GM21825 (cell line): ENCODE results near the gene FBN1.

Experiments used
- ATAC-seq: cut with Tn5 transposase; IDR thresholded peaks from one replicate; pipeline ENCODE4 v1.9.1; 2021; ENCODE audit warnings: mild to moderate bottlenecking, moderate library complexity; ENCODE audit not compliant: unreplicated experiment

The FBN1 gene

GRCh38 chr15:48475600-48476395, 169.7 kb downstream of the FBN1 start:
- ATAC-seq = no peak

GRCh38 chr15:48473667-48474066, 171.8 kb downstream of the FBN1 start:
- no peak for ATAC-seq

- ATAC-seq = no peak
Measured at GRCh38 chr15:48472756-48473155, 172.8 kb downstream of the FBN1 start.

- no peak for ATAC-seq
Measured at GRCh38 chr15:48471073-48471472, 174.4 kb downstream of the FBN1 start.

- ATAC-seq = no peak
Measured at GRCh38 chr15:48470096-48470495, 175.4 kb downstream of the FBN1 start.

- ATAC-seq = no peak
Measured at GRCh38 chr15:48469681-48470080, 175.8 kb downstream of the FBN1 start.

GRCh38 chr15:48469271-48469670, 176.2 kb downstream of the FBN1 start:
- ATAC-seq = no peak

- no peak for ATAC-seq
Measured at GRCh38 chr15:48467801-48468200, 177.7 kb downstream of the FBN1 start.

GRCh38 chr15:48466820-48467219, 178.7 kb downstream of the FBN1 start:
- ATAC-seq = no peak

GRCh38 chr15:48466079-48466478, 179.4 kb downstream of the FBN1 start:
- no peak for ATAC-seq

GRCh38 chr15:48465410-48465809, 180.1 kb downstream of the FBN1 start:
- ATAC-seq = no peak

- ATAC-seq = no peak
Measured at GRCh38 chr15:48463366-48463880, 182.1 kb downstream of the FBN1 start.

GRCh38 chr15:48462688-48463087, 182.8 kb downstream of the FBN1 start:
- ATAC-seq = no peak

- no peak for ATAC-seq
Measured at GRCh38 chr15:48459571-48460442, 185.7 kb downstream of the FBN1 start.

GRCh38 chr15:48458876-48459275, 186.6 kb downstream of the FBN1 start:
- no peak for ATAC-seq

- no peak for ATAC-seq
Measured at GRCh38 chr15:48456134-48456533, 189.4 kb downstream of the FBN1 start.

GRCh38 chr15:48451736-48452135, 193.8 kb downstream of the FBN1 start:
- ATAC-seq = no peak

- no peak for ATAC-seq
Measured at GRCh38 chr15:48451241-48451640, 194.3 kb downstream of the FBN1 start.

- ATAC-seq = no peak
Measured at GRCh38 chr15:48449734-48450133, 195.8 kb downstream of the FBN1 start.

- no peak for ATAC-seq
Measured at GRCh38 chr15:48447657-48448056, 197.9 kb downstream of the FBN1 start.

- no peak for ATAC-seq
Measured at GRCh38 chr15:48447058-48447457, 198.5 kb downstream of the FBN1 start.

GRCh38 chr15:48442011-48442410, 203.5 kb downstream of the FBN1 start:
- ATAC-seq = no peak
